ENCODE data around the gene TEX44. TPM values are rescaled to one million over a fixed set of nuclear protein-coding genes. Genes with fewer than 3 reads are reported as not detected.
"Not testable (repeated sequence)": the region's sequence is repeated elsewhere in the genome, so short reads cannot be mapped to it uniquely, and the experiment has no call there.

The TEX44 gene
- total RNA-seq, 1 experiment from 2014 or later = not detected

GRCh38 chr2:231576465-231576864 is 16.2 kb upstream of the TEX44 start:
- Mint-ChIP-seq H3K36me3 (ENCODE audit: insufficient read depth, unreplicated experiment) (peaks cover 13% of the 10 kb centered on the region), H3K27me3 (ENCODE audit: insufficient read depth, unreplicated experiment) (peaks cover 3% of the 10 kb centered on the region), H3K27ac (ENCODE audit: unreplicated experiment) (no peak overlapping the region), H3K4me3 (ENCODE audit: unreplicated experiment) (no peak overlapping the region), H3K9me3 (ENCODE audit: unreplicated experiment) (peaks cover 21% of the 10 kb centered on the region), H3K4me1 (ENCODE audit: low read depth, unreplicated experiment) (no peaks in the 10 kb centered on the region)
- Histone ChIP-seq H3K36me3 (ENCODE audit: control insufficient read depth, insufficient read depth, low read length) (no peaks in the 10 kb centered on the region), H3K27me3 (replicated peaks; ENCODE audit: control insufficient read depth, insufficient read depth, low read length) (no peaks in the 10 kb centered on the region), H3K9me3 (no peaks in the 10 kb centered on the region), H3K4me1 (no peaks in the 10 kb centered on the region; the same call in 1 of the 2 replicates), H3K4me3 (ENCODE audit: low read depth, low read length) (no peak overlapping the region)
- no peak for TF ChIP-seq CTCF (IDR thresholded peaks at IDR 0.05; ENCODE audit: insufficient read depth in 1 of 2, low read depth in 1 of 2, low read length in 1 of 2, severe bottlenecking in 1 of 2, unreplicated experiment in 1 of 2)
- POLR2A ChIA-PET = no interaction called here
- CTCF ChIA-PET = no interaction called here
- intact Hi-C loops (cut with micrococcal nuclease; ENCODE audit: unreplicated experiment) = no loop called here
- BruUV-seq (replicated peaks) = no TSS peak
- no peak for DNase-seq

- H3K36me3 Mint-ChIP-seq (ENCODE audit: insufficient read depth, unreplicated experiment) = peaks cover 13% of the 10 kb centered on the region
- H3K4me1 ChIP-seq; H3K4me3 ChIP-seq (ENCODE audit: low read depth, low read length); H3K27ac Mint-ChIP-seq (ENCODE audit: unreplicated experiment); BruUV-seq (replicated peaks); H3K9me3 ChIP-seq; H3K27me3 Mint-ChIP-seq (ENCODE audit: insufficient read depth, unreplicated experiment); CTCF ChIA-PET; intact Hi-C loops (cut with micrococcal nuclease; ENCODE audit: unreplicated experiment); H3K36me3 ChIP-seq (ENCODE audit: control insufficient read depth, insufficient read depth, low read length); H3K4me3 Mint-ChIP-seq (ENCODE audit: unreplicated experiment); DNase-seq; POLR2A ChIA-PET; H3K27me3 ChIP-seq (replicated peaks; ENCODE audit: control insufficient read depth, insufficient read depth, low read length); H3K4me1 Mint-ChIP-seq (ENCODE audit: low read depth, unreplicated experiment): not testable (repeated sequence)
- peaks cover 21% of the 10 kb centered on the region for H3K9me3 Mint-ChIP-seq (ENCODE audit: unreplicated experiment)
Observed at GRCh38 chr2:231578655-231579054, 14.0 kb upstream of the TEX44 start.

- Histone ChIP-seq H3K36me3 (ENCODE audit: control insufficient read depth, insufficient read depth, low read length) (no peaks in the 10 kb centered on the region), H3K4me3 (ENCODE audit: low read depth, low read length) (no peak overlapping the region), H3K4me1 (no peaks in the 10 kb centered on the region; the same call in 1 of the 2 replicates), H3K9me3 (no peaks in the 10 kb centered on the region), H3K27me3 (replicated peaks; ENCODE audit: control insufficient read depth, insufficient read depth, low read length) (no peaks in the 10 kb centered on the region)
- TF ChIP-seq CTCF (IDR thresholded peaks at IDR 0.05; ENCODE audit: insufficient read depth in 1 of 2, low read depth in 1 of 2, low read length in 1 of 2, severe bottlenecking in 1 of 2, unreplicated experiment in 1 of 2) = no peak
- BruUV-seq (replicated peaks) = no TSS peak
- POLR2A ChIA-PET = no interaction called here
- no peak for DNase-seq
- Mint-ChIP-seq H3K4me1 (ENCODE audit: low read depth, unreplicated experiment) (no peaks in the 10 kb centered on the region), H3K27ac (ENCODE audit: unreplicated experiment) (no peak overlapping the region), H3K36me3 (ENCODE audit: insufficient read depth, unreplicated experiment) (peaks cover 13% of the 10 kb centered on the region), H3K4me3 (ENCODE audit: unreplicated experiment) (no peak overlapping the region), H3K27me3 (ENCODE audit: insufficient read depth, unreplicated experiment) (peaks cover 3% of the 10 kb centered on the region), H3K9me3 (ENCODE audit: unreplicated experiment) (peaks cover 21% of the 10 kb centered on the region)
- intact Hi-C loops (cut with micrococcal nuclease; ENCODE audit: unreplicated experiment) = no loop called here
- CTCF ChIA-PET = no interaction called here
Observed at GRCh38 chr2:231579560-231579959, 13.1 kb upstream of the TEX44 start.

GRCh38 chr2:231581328-231581727 is 11.3 kb upstream of the TEX44 start:
- intact Hi-C loops (cut with micrococcal nuclease; ENCODE audit: unreplicated experiment) = no loop called here
- Histone ChIP-seq H3K4me1 (no peaks in the 10 kb centered on the region; the same call in 1 of the 2 replicates), H3K27me3 (replicated peaks; ENCODE audit: control insufficient read depth, insufficient read depth, low read length) (no peaks in the 10 kb centered on the region), H3K36me3 (ENCODE audit: control insufficient read depth, insufficient read depth, low read length) (no peaks in the 10 kb centered on the region), H3K9me3 (no peaks in the 10 kb centered on the region), H3K4me3 (ENCODE audit: low read depth, low read length) (no peak overlapping the region)
- peaks cover 21% of the 10 kb centered on the region for H3K9me3 Mint-ChIP-seq (ENCODE audit: unreplicated experiment)
- DNase-seq = no peak
- TF ChIP-seq CTCF (IDR thresholded peaks at IDR 0.05; ENCODE audit: insufficient read depth in 1 of 2, low read depth in 1 of 2, low read length in 1 of 2, severe bottlenecking in 1 of 2, unreplicated experiment in 1 of 2) = no peak
- POLR2A ChIA-PET = no interaction called here
- peaks cover 3% of the 10 kb centered on the region for H3K27me3 Mint-ChIP-seq (ENCODE audit: insufficient read depth, unreplicated experiment)
- CTCF ChIA-PET = no interaction called here
- no TSS peak for BruUV-seq (replicated peaks)
- H3K27ac Mint-ChIP-seq (ENCODE audit: unreplicated experiment) = no peak overlapping the region
- H3K4me1 Mint-ChIP-seq (ENCODE audit: low read depth, unreplicated experiment) = no peaks in the 10 kb centered on the region
- H3K4me3 Mint-ChIP-seq (ENCODE audit: unreplicated experiment) = no peak overlapping the region
- peaks cover 13% of the 10 kb centered on the region for H3K36me3 Mint-ChIP-seq (ENCODE audit: insufficient read depth, unreplicated experiment)
